ENCODE results near the gene FGF10. TPM values are rescaled to one million over a fixed set of nuclear protein-coding genes. Genes with fewer than 3 reads are reported as not detected.

FGF10 gene
- total RNA-seq, 1 experiment from 2014 or later, result not detected

GRCh38 chr5:44367203-44367602 is 22.0 kb downstream of the FGF10 start:
- DNase-seq, result no peak
- no peak for TF ChIP-seq CTCF (IDR thresholded peaks at IDR 0.05; ENCODE audit: unreplicated experiment)
- no TSS peak for BruUV-seq (replicated peaks)
- CTCF ChIA-PET, result no interaction called here
- H3K27ac Mint-ChIP-seq (ENCODE audit: unreplicated experiment), result no peak overlapping the region
- no peaks in the 10 kb centered on the region for H3K4me1 Mint-ChIP-seq (ENCODE audit: low read depth, unreplicated experiment)
- intact Hi-C loops (cut with micrococcal nuclease; ENCODE audit: unreplicated experiment), result no loop called here
- H3K4me3 Mint-ChIP-seq (ENCODE audit: low read depth, unreplicated experiment), result no peak overlapping the region
- H3K36me3 Mint-ChIP-seq (ENCODE audit: insufficient read depth, unreplicated experiment), result no peaks in the 10 kb centered on the region
- H3K9me3 Mint-ChIP-seq (ENCODE audit: low read depth, unreplicated experiment), result peaks cover 1% of the 10 kb centered on the region
- H3K27me3 Mint-ChIP-seq (ENCODE audit: unreplicated experiment), result no peaks in the 10 kb centered on the region

GRCh38 chr5:44365345-44365744 is 23.9 kb downstream of the FGF10 start:
- no peak for DNase-seq
- Mint-ChIP-seq H3K4me3 (ENCODE audit: low read depth, unreplicated experiment) (no peak overlapping the region), H3K4me1 (ENCODE audit: low read depth, unreplicated experiment) (no peaks in the 10 kb centered on the region), H3K36me3 (ENCODE audit: insufficient read depth, unreplicated experiment) (no peaks in the 10 kb centered on the region), H3K27ac (ENCODE audit: unreplicated experiment) (no peak overlapping the region), H3K9me3 (ENCODE audit: low read depth, unreplicated experiment) (no peaks in the 10 kb centered on the region), H3K27me3 (ENCODE audit: unreplicated experiment) (no peaks in the 10 kb centered on the region)
- TF ChIP-seq CTCF (IDR thresholded peaks at IDR 0.05; ENCODE audit: unreplicated experiment), result no peak
- CTCF ChIA-PET, result interaction anchor here (0.6 to 0.8 kb wide), 3 partner anchors 9 to 83 kb away, joined by 3 to 4 read pairs (median 3); no protein-coding TSS in a partner anchor
- intact Hi-C loops (cut with micrococcal nuclease; ENCODE audit: unreplicated experiment), result no loop called here
- BruUV-seq (replicated peaks), result no TSS peak

GRCh38 chr5:44364097-44364496 is 25.1 kb downstream of the FGF10 start:
- DNase-seq, result no peak
- no peaks in the 10 kb centered on the region for H3K27me3 Mint-ChIP-seq (ENCODE audit: unreplicated experiment)
- no peak overlapping the region for H3K4me3 Mint-ChIP-seq (ENCODE audit: low read depth, unreplicated experiment)
- CTCF ChIA-PET, result no interaction called here
- TF ChIP-seq CTCF (IDR thresholded peaks at IDR 0.05; ENCODE audit: unreplicated experiment), result no peak
- no peaks in the 10 kb centered on the region for H3K9me3 Mint-ChIP-seq (ENCODE audit: low read depth, unreplicated experiment)
- intact Hi-C loops (cut with micrococcal nuclease; ENCODE audit: unreplicated experiment), result no loop called here
- H3K4me1 Mint-ChIP-seq (ENCODE audit: low read depth, unreplicated experiment), result no peaks in the 10 kb centered on the region
- BruUV-seq (replicated peaks), result no TSS peak
- no peak overlapping the region for H3K27ac Mint-ChIP-seq (ENCODE audit: unreplicated experiment)
- no peaks in the 10 kb centered on the region for H3K36me3 Mint-ChIP-seq (ENCODE audit: insufficient read depth, unreplicated experiment)

- Mint-ChIP-seq H3K4me1 (ENCODE audit: low read depth, unreplicated experiment) (no peaks in the 10 kb centered on the region), H3K27me3 (ENCODE audit: unreplicated experiment) (no peaks in the 10 kb centered on the region), H3K27ac (ENCODE audit: unreplicated experiment) (no peak overlapping the region), H3K4me3 (ENCODE audit: low read depth, unreplicated experiment) (no peak overlapping the region), H3K9me3 (ENCODE audit: low read depth, unreplicated experiment) (no peaks in the 10 kb centered on the region), H3K36me3 (ENCODE audit: insufficient read depth, unreplicated experiment) (no peaks in the 10 kb centered on the region)
- TF ChIP-seq CTCF (IDR thresholded peaks at IDR 0.05; ENCODE audit: unreplicated experiment), result no peak
- BruUV-seq (replicated peaks), result no TSS peak
- CTCF ChIA-PET, result no interaction called here
- intact Hi-C loops (cut with micrococcal nuclease; ENCODE audit: unreplicated experiment), result no loop called here
- DNase-seq, result no peak
Measured at GRCh38 chr5:44361342-44362001, 27.7 kb downstream of the FGF10 start.

Data from Calu3 (cell line).